Measurements from ENCODE around the gene ADRM1.

The ADRM1 gene

GRCh38 chr20:62302341-62303061 is at the start of gene ADRM1:
ADRM1 (plus strand) TSS chr20:62302997; CDS start chr20:62303569, 572 bp downstream.
- Mint-ChIP-seq H3K36me3 (ENCODE audit: low read depth) (peaks cover 42% of the 10 kb centered on the region), H3K4me3 (peak within 1 kb of the TSS; percentile 95), H3K4me1 (ENCODE audit: low read depth) (peaks cover 35% of the 10 kb centered on the region), H3K27ac (peak within 1 kb of the TSS; percentile 98), H3K27me3 (no peaks in the 10 kb centered on the region), H3K9me3 (no peaks in the 10 kb centered on the region)
- DNase-seq = peak; percentile 99

GRCh38 chr20:62253398-62253797 is 49.4 kb upstream of the ADRM1 start:
- Mint-ChIP-seq H3K27ac (no peak overlapping the region), H3K36me3 (ENCODE audit: low read depth) (peaks cover 28% of the 10 kb centered on the region), H3K9me3 (no peaks in the 10 kb centered on the region), H3K4me3 (no peak overlapping the region), H3K4me1 (ENCODE audit: low read depth) (peaks cover 28% of the 10 kb centered on the region), H3K27me3 (no peaks in the 10 kb centered on the region)
- no peak for DNase-seq

GRCh38 chr20:62254021-62254724 is 48.6 kb upstream of the ADRM1 start:
- Mint-ChIP-seq H3K36me3 (ENCODE audit: low read depth) (peaks cover 35% of the 10 kb centered on the region), H3K27ac (no peak overlapping the region), H3K4me1 (ENCODE audit: low read depth) (peaks cover 25% of the 10 kb centered on the region)

GRCh38 chr20:62255976-62256375 is 46.8 kb upstream of the ADRM1 start:
- no peaks in the 10 kb centered on the region for H3K9me3 Mint-ChIP-seq
- DNase-seq = no peak
- no peak overlapping the region for H3K4me3 Mint-ChIP-seq
- H3K36me3 Mint-ChIP-seq (ENCODE audit: low read depth) = peaks cover 53% of the 10 kb centered on the region
- H3K27ac Mint-ChIP-seq = no peak overlapping the region
- peaks cover 21% of the 10 kb centered on the region for H3K4me1 Mint-ChIP-seq (ENCODE audit: low read depth)
- no peaks in the 10 kb centered on the region for H3K27me3 Mint-ChIP-seq

More at GRCh38 chr20:62254021-62254724, 48.6 kb upstream of the ADRM1 start:
- Mint-ChIP-seq H3K27me3 (no peaks in the 10 kb centered on the region), H3K9me3 (no peaks in the 10 kb centered on the region), H3K4me3 (no peak overlapping the region)
- DNase-seq = no peak

- Mint-ChIP-seq H3K27ac (no peak overlapping the region), H3K9me3 (no peaks in the 10 kb centered on the region), H3K4me3 (no peak overlapping the region), H3K4me1 (ENCODE audit: low read depth) (peaks cover 10% of the 10 kb centered on the region), H3K27me3 (no peaks in the 10 kb centered on the region), H3K36me3 (ENCODE audit: low read depth) (peaks cover 73% of the 10 kb centered on the region)
- no peak for DNase-seq
These were observed 44.1 kb upstream of the ADRM1 start for GRCh38 chr20:62258499-62259293.

GRCh38 chr20:62259294-62259565 is 43.6 kb upstream of the ADRM1 start:
- Mint-ChIP-seq H3K27ac (no peak overlapping the region), H3K27me3 (no peaks in the 10 kb centered on the region), H3K36me3 (ENCODE audit: low read depth) (peaks cover 74% of the 10 kb centered on the region), H3K4me1 (ENCODE audit: low read depth) (peaks cover 7% of the 10 kb centered on the region), H3K4me3 (no peak overlapping the region), H3K9me3 (no peaks in the 10 kb centered on the region)
- no peak for DNase-seq

GRCh38 chr20:62262064-62262463 is 40.7 kb upstream of the ADRM1 start:
- H3K9me3 Mint-ChIP-seq = no peaks in the 10 kb centered on the region
- H3K27me3 Mint-ChIP-seq = no peaks in the 10 kb centered on the region
- H3K4me3 Mint-ChIP-seq = no peak overlapping the region
- no peak for DNase-seq
- H3K27ac Mint-ChIP-seq = no peak overlapping the region
- no peaks in the 10 kb centered on the region for H3K4me1 Mint-ChIP-seq (ENCODE audit: low read depth)
- peaks cover 82% of the 10 kb centered on the region for H3K36me3 Mint-ChIP-seq (ENCODE audit: low read depth)

- Mint-ChIP-seq H3K27ac (no peak overlapping the region), H3K9me3 (no peaks in the 10 kb centered on the region), H3K4me3 (no peak overlapping the region), H3K4me1 (ENCODE audit: low read depth) (no peaks in the 10 kb centered on the region), H3K27me3 (no peaks in the 10 kb centered on the region), H3K36me3 (ENCODE audit: low read depth) (peaks cover 78% of the 10 kb centered on the region)
- no peak for DNase-seq
These were observed 39.4 kb upstream of the ADRM1 start for GRCh38 chr20:62263396-62263795.

- Mint-ChIP-seq H3K9me3 (no peaks in the 10 kb centered on the region), H3K36me3 (ENCODE audit: low read depth) (peaks cover 63% of the 10 kb centered on the region), H3K4me3 (no peak overlapping the region), H3K27me3 (no peaks in the 10 kb centered on the region), H3K4me1 (ENCODE audit: low read depth) (no peaks in the 10 kb centered on the region), H3K27ac (no peak overlapping the region)
- DNase-seq = no peak
These were observed 37.4 kb upstream of the ADRM1 start for GRCh38 chr20:62265365-62265764.

- no peak for DNase-seq
- no peak overlapping the region for H3K4me3 Mint-ChIP-seq
- no peaks in the 10 kb centered on the region for H3K4me1 Mint-ChIP-seq (ENCODE audit: low read depth)
- no peaks in the 10 kb centered on the region for H3K9me3 Mint-ChIP-seq
- H3K36me3 Mint-ChIP-seq (ENCODE audit: low read depth) = peaks cover 56% of the 10 kb centered on the region
- no peak overlapping the region for H3K27ac Mint-ChIP-seq
- no peaks in the 10 kb centered on the region for H3K27me3 Mint-ChIP-seq
These were observed 36.5 kb upstream of the ADRM1 start for GRCh38 chr20:62266340-62266739.

GRCh38 chr20:62266851-62267250 is 35.9 kb upstream of the ADRM1 start:
- no peaks in the 10 kb centered on the region for H3K9me3 Mint-ChIP-seq
- no peak overlapping the region for H3K27ac Mint-ChIP-seq
- peaks cover 56% of the 10 kb centered on the region for H3K36me3 Mint-ChIP-seq (ENCODE audit: low read depth)
- no peaks in the 10 kb centered on the region for H3K27me3 Mint-ChIP-seq
- H3K4me3 Mint-ChIP-seq = no peak overlapping the region
- no peaks in the 10 kb centered on the region for H3K4me1 Mint-ChIP-seq (ENCODE audit: low read depth)
- DNase-seq = no peak

- H3K27me3 Mint-ChIP-seq = no peaks in the 10 kb centered on the region
- no peaks in the 10 kb centered on the region for H3K4me1 Mint-ChIP-seq (ENCODE audit: low read depth)
- H3K27ac Mint-ChIP-seq = no peak overlapping the region
- H3K9me3 Mint-ChIP-seq = no peaks in the 10 kb centered on the region
- DNase-seq = no peak
- no peak overlapping the region for H3K4me3 Mint-ChIP-seq
- H3K36me3 Mint-ChIP-seq (ENCODE audit: low read depth) = peaks cover 56% of the 10 kb centered on the region
These were observed 35.3 kb upstream of the ADRM1 start for GRCh38 chr20:62267543-62267942.

- Mint-ChIP-seq H3K27me3 (no peaks in the 10 kb centered on the region), H3K36me3 (ENCODE audit: low read depth) (peaks cover 57% of the 10 kb centered on the region), H3K27ac (no peak overlapping the region), H3K9me3 (no peaks in the 10 kb centered on the region), H3K4me3 (no peak overlapping the region), H3K4me1 (ENCODE audit: low read depth) (no peaks in the 10 kb centered on the region)
- no peak for DNase-seq
These were observed 34.4 kb upstream of the ADRM1 start for GRCh38 chr20:62268228-62268900.

- H3K36me3 Mint-ChIP-seq (ENCODE audit: low read depth) = peaks cover 60% of the 10 kb centered on the region
These were observed 33.4 kb upstream of the ADRM1 start for GRCh38 chr20:62269378-62269777.

More at GRCh38 chr20:62269378-62269777, 33.4 kb upstream of the ADRM1 start:
- Mint-ChIP-seq H3K27me3 (no peaks in the 10 kb centered on the region), H3K27ac (no peak overlapping the region), H3K4me3 (no peak overlapping the region), H3K9me3 (no peaks in the 10 kb centered on the region), H3K4me1 (ENCODE audit: low read depth) (no peaks in the 10 kb centered on the region)
- no peak for DNase-seq
